ENCODE results near the gene TMC2. TPM values are rescaled to one million over a fixed set of nuclear protein-coding genes. Genes with fewer than 3 reads are reported as not detected.

The TMC2 gene
- polyA plus RNA-seq, 3 donors: not detected

- H3K9me3 Mint-ChIP-seq: peaks cover 0 to 3% (median 0%) of the 10 kb centered on the region in 7 donors
- Histone ChIP-seq H3K9ac (ENCODE audit: insufficient read depth, low read length, poor library complexity, severe bottlenecking) (peak overlapping the region; percentile 56), H3K36me3 (replicated peaks in 1 of 2; ENCODE audit: control insufficient read depth in 1 of 2, insufficient read depth in 2 of 2, low read length in 2 of 2) (no peaks in the 10 kb centered on the region), H3K4me1 (ENCODE audit: control insufficient read depth in 1 of 2, insufficient read depth in 2 of 2, low read length in 2 of 2) (peaks cover 14 to 15% of the 10 kb centered on the region in 2 donors), H4K20me1 (ENCODE audit: insufficient read depth, low read length) (no peaks in the 10 kb centered on the region), H3K27ac (ENCODE audit: low read depth in 1 of 2, low read length in 2 of 2) (peak overlapping the region in 1 of 2 donors; percentile 81), H2AFZ (ENCODE audit: insufficient read depth, low read depth, low read length, poor library complexity, severe bottlenecking) (peak overlapping the region; percentile 98), H3K79me2 (ENCODE audit: insufficient read depth, low read length) (peaks cover 12% of the 10 kb centered on the region), H3K27me3 (ENCODE audit: control insufficient read depth in 2 of 2, insufficient read depth in 2 of 2, low read length in 2 of 2) (peaks cover 3 to 9% of the 10 kb centered on the region in 2 donors), H3K4me2 (replicated peaks; ENCODE audit: extremely low read depth, low read length, poor library complexity, severe bottlenecking) (peak overlapping the region; percentile 90), H3K9me3 (replicated peaks in 1 of 2; ENCODE audit: control insufficient read depth in 1 of 2, insufficient read depth in 1 of 2, low read length in 2 of 2) (no peaks in the 10 kb centered on the region), H3K4me3 (replicated peaks in 1 of 3; ENCODE audit: low read depth in 2 of 3, low read length in 3 of 3) (peak overlapping the region; percentile 62 to 78 (median 77))
- H3K36me3 Mint-ChIP-seq: no peaks in the 10 kb centered on the region
- peak overlapping the region; percentile 98 to 100 for H3K4me3 Mint-ChIP-seq
- intact Hi-C loops (cut with micrococcal nuclease): loop anchor here (5.0 kb wide), 1 partner anchor 37 kb away; the partner anchor contains the start of gene SNRPB (in 2 of the 2)
- peaks cover 20% of the 10 kb centered on the region for H3K4me1 Mint-ChIP-seq
- no peak for TF ChIP-seq CTCF (IDR thresholded peaks at IDR 0.05)
- peak overlapping the region in 6 of 7 donors; percentile 81 to 99 (median 94) for H3K27ac Mint-ChIP-seq
- WGBS (ENCODE audit: insufficient coverage): no CpG with 5 or more reads among the region's 9 CpGs
- DNase-seq: no peak
- peaks cover 5 to 16% (median 8%) of the 10 kb centered on the region in 3 donors for H3K27me3 Mint-ChIP-seq (ENCODE audit: low read depth in 3 of 3)
These were observed 26.9 kb upstream of the TMC2 start for GRCh38 chr20:2509468-2509781.

- no peak overlapping the region for H3K4me2 ChIP-seq (replicated peaks; ENCODE audit: extremely low read depth, low read length, poor library complexity, severe bottlenecking)
- no peak overlapping the region for H3K4me3 Mint-ChIP-seq
- DNase-seq: no peak
- H3K36me3 ChIP-seq (replicated peaks in 1 of 2; ENCODE audit: control insufficient read depth in 1 of 2, insufficient read depth in 2 of 2, low read length in 2 of 2): no peaks in the 10 kb centered on the region
- no peak overlapping the region for H3K27ac Mint-ChIP-seq
- peaks cover 6 to 16% (median 10%) of the 10 kb centered on the region in 3 donors for H3K27me3 Mint-ChIP-seq (ENCODE audit: low read depth in 3 of 3)
- peaks cover 20% of the 10 kb centered on the region for H3K4me1 Mint-ChIP-seq
- no peak overlapping the region for H3K9ac ChIP-seq (ENCODE audit: insufficient read depth, low read length, poor library complexity, severe bottlenecking)
- H3K79me2 ChIP-seq (ENCODE audit: insufficient read depth, low read length): peaks cover 12% of the 10 kb centered on the region
- H3K27ac ChIP-seq (ENCODE audit: low read depth in 1 of 2, low read length in 2 of 2): no peak overlapping the region
- H3K9me3 ChIP-seq (replicated peaks in 1 of 2; ENCODE audit: control insufficient read depth in 1 of 2, insufficient read depth in 1 of 2, low read length in 2 of 2): no peaks in the 10 kb centered on the region
- no peak for TF ChIP-seq CTCF (IDR thresholded peaks at IDR 0.05)
- 100% methylated on average over 2 of the region's 3 CpGs for WGBS (ENCODE audit: insufficient coverage)
- H3K9me3 Mint-ChIP-seq: peaks cover 0 to 3% (median 0%) of the 10 kb centered on the region in 7 donors
- intact Hi-C loops (cut with micrococcal nuclease): loop anchor here (5.0 kb wide), 1 partner anchor 37 kb away; the partner anchor contains the start of gene SNRPB (in 2 of the 2)
- H3K27me3 ChIP-seq (ENCODE audit: control insufficient read depth in 2 of 2, insufficient read depth in 2 of 2, low read length in 2 of 2): peaks cover 3 to 9% of the 10 kb centered on the region in 2 donors
- no peak overlapping the region for H3K4me3 ChIP-seq (replicated peaks in 1 of 3; ENCODE audit: low read depth in 2 of 3, low read length in 3 of 3)
- no peaks in the 10 kb centered on the region for H3K36me3 Mint-ChIP-seq
- H3K4me1 ChIP-seq (ENCODE audit: control insufficient read depth in 1 of 2, insufficient read depth in 2 of 2, low read length in 2 of 2): peaks cover 18% of the 10 kb centered on the region in 2 donors
- no peaks in the 10 kb centered on the region for H4K20me1 ChIP-seq (ENCODE audit: insufficient read depth, low read length)
- H2AFZ ChIP-seq (ENCODE audit: insufficient read depth, low read depth, low read length, poor library complexity, severe bottlenecking): peak overlapping the region; percentile 98
These were observed 26.6 kb upstream of the TMC2 start for GRCh38 chr20:2509794-2510193.
